Measurements from ENCODE around the gene NEUROD2. TPM values are rescaled to one million over a fixed set of nuclear protein-coding genes. Genes with fewer than 3 reads are reported as not detected.

Gene NEUROD2
- total and polyA plus RNA-seq, 2 of the 13 experiments (the other 11 are each of a cell fraction or from before 2014, with no cell fraction given): not detected

DNA sequence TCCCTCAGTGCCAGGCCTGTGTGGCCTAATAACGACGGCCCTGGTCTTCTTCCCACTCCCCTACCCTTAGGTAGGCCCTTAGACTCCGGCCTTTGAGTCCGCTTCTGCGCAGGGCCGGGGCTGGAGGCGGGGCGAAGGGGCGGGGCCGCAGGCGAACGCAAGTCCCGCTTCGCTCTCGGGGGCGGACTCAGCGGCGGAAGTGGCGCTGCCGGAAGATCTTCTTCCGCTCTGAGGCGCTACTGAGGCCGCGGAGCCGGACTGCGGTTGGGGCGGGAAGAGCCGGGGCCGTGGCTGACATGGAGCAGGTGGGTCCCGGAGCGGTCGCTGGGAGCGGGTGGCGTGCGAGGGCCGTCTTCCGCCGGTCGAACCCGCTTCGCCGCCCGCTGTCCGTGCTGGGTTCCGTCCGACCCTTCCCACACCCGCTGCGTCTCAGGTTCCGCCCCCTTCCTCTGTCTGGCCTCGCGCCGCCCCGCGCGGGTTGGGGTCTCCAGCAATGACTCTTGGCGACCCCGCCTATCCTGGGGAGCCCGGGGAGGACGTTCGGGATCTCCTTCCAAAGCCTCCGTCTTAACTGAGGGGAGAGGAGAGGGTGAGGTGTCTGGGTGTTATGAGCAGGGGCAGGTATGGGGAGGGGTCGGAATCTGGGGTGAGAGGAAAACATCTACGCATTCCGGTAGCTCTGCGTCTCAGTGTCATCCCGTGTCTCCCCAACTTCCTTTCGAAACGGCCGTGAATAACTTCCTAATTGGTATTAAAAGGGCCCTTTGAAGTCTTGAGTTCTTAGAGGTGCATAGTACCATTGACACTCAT lies 29.4 kb upstream of the NEUROD2 start, which contains the start of gene STARD3 (continued):
- TF ChIP-seq, protein P1, sequence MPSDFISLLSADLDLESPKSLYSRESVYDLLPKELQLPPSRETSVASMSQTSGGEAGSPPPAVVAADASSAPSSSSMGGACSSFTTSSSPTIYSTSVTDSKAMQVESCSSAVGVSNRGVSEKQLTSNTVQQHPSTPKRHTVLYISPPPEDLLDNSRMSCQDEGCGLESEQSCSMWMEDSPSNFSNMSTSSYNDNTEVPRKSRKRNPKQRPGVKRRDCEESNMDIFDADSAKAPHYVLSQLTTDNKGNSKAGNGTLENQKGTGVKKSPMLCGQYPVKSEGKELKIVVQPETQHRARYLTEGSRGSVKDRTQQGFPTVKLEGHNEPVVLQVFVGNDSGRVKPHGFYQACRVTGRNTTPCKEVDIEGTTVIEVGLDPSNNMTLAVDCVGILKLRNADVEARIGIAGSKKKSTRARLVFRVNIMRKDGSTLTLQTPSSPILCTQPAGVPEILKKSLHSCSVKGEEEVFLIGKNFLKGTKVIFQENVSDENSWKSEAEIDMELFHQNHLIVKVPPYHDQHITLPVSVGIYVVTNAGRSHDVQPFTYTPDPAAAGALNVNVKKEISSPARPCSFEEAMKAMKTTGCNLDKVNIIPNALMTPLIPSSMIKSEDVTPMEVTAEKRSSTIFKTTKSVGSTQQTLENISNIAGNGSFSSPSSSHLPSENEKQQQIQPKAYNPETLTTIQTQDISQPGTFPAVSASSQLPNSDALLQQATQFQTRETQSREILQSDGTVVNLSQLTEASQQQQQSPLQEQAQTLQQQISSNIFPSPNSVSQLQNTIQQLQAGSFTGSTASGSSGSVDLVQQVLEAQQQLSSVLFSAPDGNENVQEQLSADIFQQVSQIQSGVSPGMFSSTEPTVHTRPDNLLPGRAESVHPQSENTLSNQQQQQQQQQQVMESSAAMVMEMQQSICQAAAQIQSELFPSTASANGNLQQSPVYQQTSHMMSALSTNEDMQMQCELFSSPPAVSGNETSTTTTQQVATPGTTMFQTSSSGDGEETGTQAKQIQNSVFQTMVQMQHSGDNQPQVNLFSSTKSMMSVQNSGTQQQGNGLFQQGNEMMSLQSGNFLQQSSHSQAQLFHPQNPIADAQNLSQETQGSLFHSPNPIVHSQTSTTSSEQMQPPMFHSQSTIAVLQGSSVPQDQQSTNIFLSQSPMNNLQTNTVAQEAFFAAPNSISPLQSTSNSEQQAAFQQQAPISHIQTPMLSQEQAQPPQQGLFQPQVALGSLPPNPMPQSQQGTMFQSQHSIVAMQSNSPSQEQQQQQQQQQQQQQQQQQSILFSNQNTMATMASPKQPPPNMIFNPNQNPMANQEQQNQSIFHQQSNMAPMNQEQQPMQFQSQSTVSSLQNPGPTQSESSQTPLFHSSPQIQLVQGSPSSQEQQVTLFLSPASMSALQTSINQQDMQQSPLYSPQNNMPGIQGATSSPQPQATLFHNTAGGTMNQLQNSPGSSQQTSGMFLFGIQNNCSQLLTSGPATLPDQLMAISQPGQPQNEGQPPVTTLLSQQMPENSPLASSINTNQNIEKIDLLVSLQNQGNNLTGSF (CRISPR knock-in tag; IDR thresholded peaks at IDR 0.05): peak; percentile 29; the same call in 1 of the 2 replicates
- TF ChIP-seq, protein P2, sequence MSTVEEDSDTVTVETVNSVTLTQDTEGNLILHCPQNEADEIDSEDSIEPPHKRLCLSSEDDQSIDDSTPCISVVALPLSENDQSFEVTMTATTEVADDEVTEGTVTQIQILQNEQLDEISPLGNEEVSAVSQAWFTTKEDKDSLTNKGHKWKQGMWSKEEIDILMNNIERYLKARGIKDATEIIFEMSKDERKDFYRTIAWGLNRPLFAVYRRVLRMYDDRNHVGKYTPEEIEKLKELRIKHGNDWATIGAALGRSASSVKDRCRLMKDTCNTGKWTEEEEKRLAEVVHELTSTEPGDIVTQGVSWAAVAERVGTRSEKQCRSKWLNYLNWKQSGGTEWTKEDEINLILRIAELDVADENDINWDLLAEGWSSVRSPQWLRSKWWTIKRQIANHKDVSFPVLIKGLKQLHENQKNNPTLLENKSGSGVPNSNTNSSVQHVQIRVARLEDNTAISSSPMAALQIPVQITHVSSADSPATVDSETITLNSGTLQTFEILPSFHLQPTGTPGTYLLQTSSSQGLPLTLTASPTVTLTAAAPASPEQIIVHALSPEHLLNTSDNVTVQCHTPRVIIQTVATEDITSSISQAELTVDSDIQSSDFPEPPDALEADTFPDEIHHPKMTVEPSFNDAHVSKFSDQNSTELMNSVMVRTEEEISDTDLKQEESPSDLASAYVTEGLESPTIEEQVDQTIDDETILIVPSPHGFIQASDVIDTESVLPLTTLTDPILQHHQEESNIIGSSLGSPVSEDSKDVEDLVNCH (CRISPR knock-in tag; IDR thresholded peaks at IDR 0.05): 0 out of 2 replicates have a peak, but pooled peaks have one; percentile 30
- TF ChIP-seq ADNP (CRISPR knock-in tag; IDR thresholded peaks at IDR 0.05) (no peak), ZNF282 (IDR thresholded peaks at IDR 0.05; ENCODE audit: partially characterized antibody) (no peak), U2AF2 (IDR thresholded peaks at IDR 0.05; ENCODE audit: low read depth, low read length) (no peak), ZFYVE20 (CRISPR knock-in tag; IDR thresholded peaks at IDR 0.05; ENCODE audit: borderline replicate concordance, low read depth) (peak; percentile 66; the same call in 1 of the 2 replicates), RNF2 (conservative IDR thresholded peaks at IDR 0.05; ENCODE audit: low read depth) (no peak), JARID2 (CRISPR knock-in tag; IDR thresholded peaks at IDR 0.05; ENCODE audit: insufficient replicate concordance) (no peak), ZNF678 (CRISPR knock-in tag; IDR thresholded peaks at IDR 0.05) (0 out of 2 replicates have a peak, but pooled peaks have one; percentile 55), ZNF7 (CRISPR knock-in tag; IDR thresholded peaks at IDR 0.05) (no peak), CREM (IDR thresholded peaks at IDR 0.05) (peak; percentile 42), CREM (CRISPR knock-in tag; IDR thresholded peaks at IDR 0.05) (no peak), PAWR (CRISPR knock-in tag; IDR thresholded peaks at IDR 0.05; ENCODE audit: borderline replicate concordance) (no peak), KDM6A (CRISPR knock-in tag; IDR thresholded peaks at IDR 0.05; ENCODE audit: low read depth) (no peak)
- TF ChIP-seq, protein P3, sequence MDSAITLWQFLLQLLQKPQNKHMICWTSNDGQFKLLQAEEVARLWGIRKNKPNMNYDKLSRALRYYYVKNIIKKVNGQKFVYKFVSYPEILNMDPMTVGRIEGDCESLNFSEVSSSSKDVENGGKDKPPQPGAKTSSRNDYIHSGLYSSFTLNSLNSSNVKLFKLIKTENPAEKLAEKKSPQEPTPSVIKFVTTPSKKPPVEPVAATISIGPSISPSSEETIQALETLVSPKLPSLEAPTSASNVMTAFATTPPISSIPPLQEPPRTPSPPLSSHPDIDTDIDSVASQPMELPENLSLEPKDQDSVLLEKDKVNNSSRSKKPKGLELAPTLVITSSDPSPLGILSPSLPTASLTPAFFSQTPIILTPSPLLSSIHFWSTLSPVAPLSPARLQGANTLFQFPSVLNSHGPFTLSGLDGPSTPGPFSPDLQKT (CRISPR knock-in tag; IDR thresholded peaks at IDR 0.05; ENCODE audit: borderline replicate concordance): 0 out of 2 replicates have a peak, but pooled peaks have one; percentile 66
- TF ChIP-seq, protein P4, sequence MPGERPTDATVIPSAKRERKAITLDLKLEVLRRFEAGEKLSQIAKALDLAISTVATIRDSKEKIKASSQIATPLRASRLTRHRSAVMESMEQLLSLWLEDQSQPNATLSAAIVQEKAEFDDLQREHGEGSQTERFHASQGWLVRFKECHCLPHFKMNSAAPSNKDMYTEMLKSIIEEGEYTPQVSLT (CRISPR knock-in tag; IDR thresholded peaks at IDR 0.05; ENCODE audit: borderline replicate concordance, low read depth): no peak
- TF ChIP-seq, protein P5, sequence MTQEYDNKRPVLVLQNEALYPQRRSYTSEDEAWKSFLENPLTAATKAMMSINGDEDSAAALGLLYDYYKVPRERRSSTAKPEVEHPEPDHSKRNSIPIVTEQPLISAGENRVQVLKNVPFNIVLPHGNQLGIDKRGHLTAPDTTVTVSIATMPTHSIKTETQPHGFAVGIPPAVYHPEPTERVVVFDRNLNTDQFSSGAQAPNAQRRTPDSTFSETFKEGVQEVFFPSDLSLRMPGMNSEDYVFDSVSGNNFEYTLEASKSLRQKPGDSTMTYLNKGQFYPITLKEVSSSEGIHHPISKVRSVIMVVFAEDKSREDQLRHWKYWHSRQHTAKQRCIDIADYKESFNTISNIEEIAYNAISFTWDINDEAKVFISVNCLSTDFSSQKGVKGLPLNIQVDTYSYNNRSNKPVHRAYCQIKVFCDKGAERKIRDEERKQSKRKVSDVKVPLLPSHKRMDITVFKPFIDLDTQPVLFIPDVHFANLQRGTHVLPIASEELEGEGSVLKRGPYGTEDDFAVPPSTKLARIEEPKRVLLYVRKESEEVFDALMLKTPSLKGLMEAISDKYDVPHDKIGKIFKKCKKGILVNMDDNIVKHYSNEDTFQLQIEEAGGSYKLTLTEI (CRISPR knock-in tag; conservative IDR thresholded peaks at IDR 0.05): no peak

Data from HepG2 (cell line).